M059J (cell line): ENCODE measurements around the gene TAAR2. TPM values are rescaled to one million over a fixed set of nuclear protein-coding genes. Genes with fewer than 3 reads are reported as not detected.
"Not testable (repeated sequence)": the region's sequence is repeated elsewhere in the genome, so short reads cannot be mapped to it uniquely, and the experiment has no call there.

Experiments used
- DNase-seq: peaks from one replicate; pipeline ENCODE4 v3.0.0-alpha.2; 2012; ENCODE audit warnings: low read depth
- total RNA-seq: library from RNA; depleted of rRNA; stranded (reverse); fragments of >200 nt; shearing (Covaris generic); gene quantifications from 2 replicates; pipeline ENCODE4 v1.2.3, GENCODE V29; 2014

Gene TAAR2
- total RNA-seq, 1 experiment from 2014 or later: not detected

- peak; percentile 15 for DNase-seq
Measured at GRCh38 chr6:132614554-132614953, 9.5 kb downstream of the TAAR2 start.

GRCh38 chr6:132612449-132613108 lies 11.5 kb downstream of the TAAR2 start:
- no peak for DNase-seq

GRCh38 chr6:132611616-132612015 lies 12.5 kb downstream of the TAAR2 start:
- no peak for DNase-seq

GRCh38 chr6:132607544-132608233 lies 16.4 kb downstream of the TAAR2 start:
- DNase-seq: no peak

- no peak for DNase-seq
Measured at GRCh38 chr6:132604635-132605152, 19.4 kb downstream of the TAAR2 start.

- DNase-seq: not testable (repeated sequence)
Measured at GRCh38 chr6:132600900-132601299, 23.2 kb downstream of the TAAR2 start.

- DNase-seq: peak; percentile 28
Measured at GRCh38 chr6:132598473-132598872, 25.6 kb downstream of the TAAR2 start.

GRCh38 chr6:132596201-132596600 lies 27.9 kb downstream of the TAAR2 start:
- no peak for DNase-seq

GRCh38 chr6:132592855-132593254 lies 31.2 kb downstream of the TAAR2 start:
- DNase-seq: no peak

- DNase-seq: no peak
Measured at GRCh38 chr6:132590362-132590761, 33.7 kb downstream of the TAAR2 start.

- DNase-seq: no peak
Measured at GRCh38 chr6:132589454-132589853, 34.6 kb downstream of the TAAR2 start, which contains the start of gene TAAR5. TSS of gene TAAR5 (minus strand) at chr6:132589741. CDS start at chr6:132589686, 55 bp downstream.

- DNase-seq: no peak
Measured at GRCh38 chr6:132587424-132587823, 36.7 kb downstream of the TAAR2 start.

- no peak for DNase-seq
Measured at GRCh38 chr6:132584698-132585097, 39.4 kb downstream of the TAAR2 start.

- DNase-seq: no peak
Measured at GRCh38 chr6:132571774-132572173, 52.3 kb downstream of the TAAR2 start.

GRCh38 chr6:132570221-132570777 lies 53.8 kb downstream of the TAAR2 start, which contains the start of gene TAAR6:
TSS of gene TAAR6 (plus strand) at chr6:132570322. CDS start at chr6:132570322, 0 bp downstream.
- no peak for DNase-seq

GRCh38 chr6:132569170-132569569 lies 54.9 kb downstream of the TAAR2 start:
- no peak for DNase-seq

GRCh38 chr6:132568611-132569010 lies 55.5 kb downstream of the TAAR2 start:
- DNase-seq: no peak

- DNase-seq: no peak
Measured at GRCh38 chr6:132567566-132567965, 56.5 kb downstream of the TAAR2 start.
